Small intestine (tissue), 16 donors: ENCODE data around the gene GUCY1B1. TPM values are rescaled to one million over a fixed set of nuclear protein-coding genes. Genes with fewer than 3 reads are reported as not detected.

ENCODE experiments used
- DNase-seq, 2 donors: peaks; one replicate each; pipeline versions ENCODE4 v3.0.0 to v3.0.0-alpha.2; 2013
- FAIRE-seq: peaks from 2 replicates; lab custom pipeline; 2012; peaks lifted over from hg19 to GRCh38; lab: Jason Lieb, UNC
- H3K27ac ChIP-seq, 3 donors: one replicate each; pipeline ENCODE4 v1.5.1; 2013; ENCODE audit warnings: low read length in 2 of 3, mild to moderate bottlenecking in 2 of 3, control low read depth in 1 of 3, inconsistent platforms in 1 of 3, low read depth in 1 of 3, moderate library complexity in 1 of 3
- H3K27me3 ChIP-seq, 3 donors: one replicate each; pipeline ENCODE4 v1.6.1; 2013; ENCODE audit warnings: low read length in 3 of 3, inconsistent platforms in 1 of 3; ENCODE audit not compliant: control insufficient read depth in 3 of 3, insufficient read depth in 3 of 3
- H3K36me3 ChIP-seq, 3 donors: one replicate each; pipeline ENCODE4 v1.6.1; 2013; ENCODE audit warnings: low read length in 3 of 3, inconsistent platforms in 1 of 3, low read depth in 1 of 3, mild to moderate bottlenecking in 1 of 3, moderate library complexity in 1 of 3; ENCODE audit not compliant: control insufficient read depth in 3 of 3, insufficient read depth in 2 of 3
- H3K4me1 ChIP-seq, 3 donors: one replicate each; pipeline ENCODE4 v1.6.1; 2013; ENCODE audit warnings: low read length in 2 of 3, inconsistent platforms in 1 of 3, low read depth in 1 of 3, mild to moderate bottlenecking in 1 of 3, moderate library complexity in 1 of 3; ENCODE audit not compliant: control insufficient read depth in 3 of 3, insufficient read depth in 2 of 3
- H3K4me3 ChIP-seq, 3 donors: one replicate each; pipeline ENCODE4 v1.5.1; 2013; ENCODE audit warnings: low read length in 3 of 3, control low read depth in 1 of 3, inconsistent platforms in 1 of 3, low read depth in 1 of 3, mild to moderate bottlenecking in 1 of 3, moderate library complexity in 1 of 3
- H3K9me3 ChIP-seq, 2 donors: one replicate each; pipeline ENCODE4 v1.6.1; 2013; ENCODE audit warnings: low read depth in 1 of 2, low read length in 1 of 2; ENCODE audit not compliant: control insufficient read depth in 2 of 2, insufficient read depth in 1 of 2
- WGBS, 3 donors: extraction: QIAGEN DNeasy Blood & Tissue Kit; methylation state at CpG; one replicate each; pipeline ENCODE4 v1.1.7; 2013; 5-methylcytosine and 5-hydroxymethylcytosine counted together
- long read RNA-seq, 10 donors: transcript quantifications; one replicate each; lab custom pipeline, GENCODE V29; 2026
- polyA plus RNA-seq, 4 donors: library from polyadenylated mRNA; stranded (reverse) in 3 of 4; unstranded in 1 of 4; fragments of 200-250 nt in 3 of 4; fragments of 120-200 nt in 1 of 4; gene quantifications; one replicate each; pipeline versions ENCODE4 v1.2.1 to v1.2.3, GENCODE V29; 2013
- donor health status: healthy with polysubstance abuse.
- donor health status: control.
- donor health status: control.
- donor health status: Bipolar disorder and iron deficiency.
- donor health status: healthy.

The GUCY1B1 gene
- polyA plus RNA-seq: 1 to 10 TPM in 2 of 4 donors, under 1 TPM in 2; 0.67 to 8.1 (median 3.2) TPM
- long read RNA-seq, donor 1, partial matches to known transcripts: 0 of 3 reads
- long read RNA-seq, donor 1, other reads (novel, unspliced or antisense): 0 of 3 reads
- long read RNA-seq, donor 2, partial matches to known transcripts: 7 of 7 reads
- long read RNA-seq, donor 2, other reads (novel, unspliced or antisense): 0 of 7 reads
- long read RNA-seq, donor 3, partial matches to known transcripts: 0 of 1 reads
- long read RNA-seq, donor 3, other reads (novel, unspliced or antisense): 0 of 1 reads
- long read RNA-seq, donor 4: 0 reads
- long read RNA-seq, donor 5: 0 reads
- long read RNA-seq, donor 6, partial matches to known transcripts: 0 of 1 reads
- long read RNA-seq, donor 6, other reads (novel, unspliced or antisense): 0 of 1 reads
- long read RNA-seq, donor 7, transcript GUCY1B1-201 (14 exons, 3,124 nt): major isoform, 8 of 8 reads
- long read RNA-seq, donor 7, partial matches to known transcripts: 0 of 8 reads
- long read RNA-seq, donor 7, other reads (novel, unspliced or antisense): 0 of 8 reads
- long read RNA-seq, donor 8, partial matches to known transcripts: 0 of 1 reads
- long read RNA-seq, donor 8, other reads (novel, unspliced or antisense): 0 of 1 reads
- long read RNA-seq, donor 9: 0 reads
- long read RNA-seq, donor 10, partial matches to known transcripts: 10 of 11 reads
- long read RNA-seq, donor 10, other reads (novel, unspliced or antisense): 0 of 11 reads

- Histone ChIP-seq H3K27ac (peak within 1 kb of the TSS in 2 of 3 donors; percentile 71 to 84), H3K36me3 (no peaks in the 10 kb centered on the region), H3K4me3 (peak within 1 kb of the TSS; percentile 35 to 75 (median 58)), H3K9me3 (no peaks in the 10 kb centered on the region), H3K27me3 (peaks cover 0 to 6% (median 3%) of the 10 kb centered on the region in 3 donors), H3K4me1 (peaks cover 0 to 4% (median 3%) of the 10 kb centered on the region in 3 donors)
- 8 to 15% (median 13%) methylated on average over 39 to 51 of the region's 51 CpGs for WGBS, 3 donors
- FAIRE-seq (no peak), DNase-seq (peak; percentile 82 to 90)
These were observed at the start of gene GUCY1B1 for GRCh38 chr4:155758481-155759371. TSS of gene GUCY1B1 (plus strand) at chr4:155759021. CDS start at chr4:155759141, 120 bp downstream.

- 69 to 91% (median 80%) methylated on average over 4 of the region's 4 CpGs for WGBS, 3 donors
- FAIRE-seq (no peak), DNase-seq (no peak)
These were observed 48.9 kb upstream of the GUCY1B1 start for GRCh38 chr4:155709918-155710317.

GRCh38 chr4:155711556-155711955 is 47.3 kb upstream of the GUCY1B1 start:
- no peak for DNase-seq
- 71 to 86% (median 77%) methylated on average over 1 of the region's 1 CpG for WGBS, 3 donors
- FAIRE-seq: peak; percentile 10
- Histone ChIP-seq H3K27me3 (no peaks in the 10 kb centered on the region), H3K36me3 (peaks cover 0 to 17% (median 0%) of the 10 kb centered on the region in 3 donors), H3K9me3 (no peaks in the 10 kb centered on the region), H3K27ac (no peak overlapping the region), H3K4me1 (no peaks in the 10 kb centered on the region), H3K4me3 (no peak overlapping the region)

More at GRCh38 chr4:155709918-155710317, 48.9 kb upstream of the GUCY1B1 start:
- no peak overlapping the region for H3K27ac ChIP-seq
- no peaks in the 10 kb centered on the region for H3K9me3 ChIP-seq
- peaks cover 0 to 17% (median 0%) of the 10 kb centered on the region in 3 donors for H3K36me3 ChIP-seq
- no peak overlapping the region for H3K4me3 ChIP-seq
- H3K27me3 ChIP-seq: no peaks in the 10 kb centered on the region
- H3K4me1 ChIP-seq: peaks cover 0 to 8% (median 3%) of the 10 kb centered on the region in 3 donors

- H3K4me1 ChIP-seq: no peaks in the 10 kb centered on the region
- peaks cover 0 to 15% (median 0%) of the 10 kb centered on the region in 3 donors for H3K36me3 ChIP-seq
- no peak overlapping the region for H3K4me3 ChIP-seq
- 78 to 86% (median 81%) methylated on average over 3 of the region's 3 CpGs for WGBS, 3 donors
- no peaks in the 10 kb centered on the region for H3K27me3 ChIP-seq
- DNase-seq (no peak), FAIRE-seq (no peak)
- H3K27ac ChIP-seq: no peak overlapping the region
- no peaks in the 10 kb centered on the region for H3K9me3 ChIP-seq
These were observed 46.0 kb upstream of the GUCY1B1 start for GRCh38 chr4:155712846-155713245.

- Histone ChIP-seq H3K27ac (no peak overlapping the region), H3K36me3 (peaks cover 0 to 18% (median 0%) of the 10 kb centered on the region in 3 donors), H3K27me3 (no peaks in the 10 kb centered on the region), H3K4me1 (no peaks in the 10 kb centered on the region), H3K4me3 (no peak overlapping the region), H3K9me3 (no peaks in the 10 kb centered on the region)
- FAIRE-seq (no peak), DNase-seq (no peak)
- 52 to 78% (median 56%) methylated on average over 1 of the region's 1 CpG for WGBS, 3 donors
These were observed 44.9 kb upstream of the GUCY1B1 start for GRCh38 chr4:155713911-155714310.

GRCh38 chr4:155722336-155722735 is 36.5 kb upstream of the GUCY1B1 start:
- Histone ChIP-seq H3K9me3 (no peaks in the 10 kb centered on the region), H3K4me3 (no peak overlapping the region), H3K4me1 (peaks cover 0 to 7% (median 0%) of the 10 kb centered on the region in 3 donors), H3K27ac (peak overlapping the region in 1 of 3 donors; percentile 65), H3K27me3 (no peaks in the 10 kb centered on the region), H3K36me3 (peaks cover 0 to 8% (median 0%) of the 10 kb centered on the region in 3 donors)
- DNase-seq: no peak
- WGBS, 3 donors: 64 to 75% (median 70%) methylated on average over 1 of the region's 1 CpG
- no peak for FAIRE-seq

GRCh38 chr4:155722816-155723499 is 35.9 kb upstream of the GUCY1B1 start:
- DNase-seq: peak; percentile 42 to 71
- peak overlapping the region in 1 of 3 donors; percentile 65 for H3K27ac ChIP-seq
- no peak for FAIRE-seq
- peaks cover 0 to 7% (median 0%) of the 10 kb centered on the region in 3 donors for H3K4me1 ChIP-seq
- no peak overlapping the region for H3K4me3 ChIP-seq
- H3K36me3 ChIP-seq: peaks cover 0 to 8% (median 0%) of the 10 kb centered on the region in 3 donors
- no peaks in the 10 kb centered on the region for H3K9me3 ChIP-seq
- 53 to 80% (median 60%) methylated on average over 7 of the region's 7 CpGs for WGBS, 3 donors
- no peaks in the 10 kb centered on the region for H3K27me3 ChIP-seq
